IPS-NIHi7 (cell line): Measurements from ENCODE around the gene IER3.

Source experiments
- DNase-seq: peaks from one replicate; pipeline ENCODE4 v3.0.0; 2012; ENCODE audit warnings: mixed read lengths; ENCODE audit errors: extremely low spot score

The IER3 gene

DNA sequence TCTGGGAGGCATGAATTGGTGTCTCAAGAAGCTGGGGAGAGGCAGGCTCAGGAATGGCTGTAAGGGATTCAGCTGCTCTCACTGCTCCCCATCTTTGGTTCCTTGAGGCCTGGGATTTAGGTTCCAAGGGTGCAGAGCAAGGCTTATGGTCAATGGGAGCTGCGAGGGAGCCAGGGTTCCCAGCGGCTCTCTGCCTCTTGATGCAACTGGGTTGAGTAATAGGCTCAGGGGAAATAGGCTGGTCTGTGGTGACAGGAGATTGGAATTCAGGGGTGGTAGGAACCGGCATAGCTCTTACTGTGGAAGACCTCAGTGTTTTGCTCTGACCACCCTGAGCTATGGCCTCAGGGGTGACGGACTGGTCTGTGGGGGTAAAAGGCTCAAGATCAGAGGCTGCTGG is 40.5 kb downstream of the IER3 start:
- DNase-seq: no peak

DNA sequence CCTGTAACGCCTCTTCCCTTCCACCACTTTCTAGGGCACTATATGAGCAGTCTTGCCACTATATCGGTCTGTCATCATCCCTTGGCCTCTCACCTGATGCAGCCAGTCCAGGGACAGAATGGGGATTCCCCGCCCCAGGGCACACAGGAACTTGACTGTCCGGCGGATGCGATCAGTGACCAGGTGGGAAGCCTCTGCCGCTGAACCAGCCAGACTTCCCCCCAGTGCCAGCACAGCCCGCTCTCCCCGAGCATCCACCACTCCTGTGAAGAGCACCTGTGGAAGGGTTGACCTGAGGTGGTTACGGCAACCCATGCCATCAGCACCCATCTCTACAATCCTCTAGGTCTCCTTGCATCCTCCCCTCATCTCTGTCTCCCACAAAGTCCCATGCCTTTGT is 41.3 kb downstream of the IER3 start:
- no peak for DNase-seq

DNA sequence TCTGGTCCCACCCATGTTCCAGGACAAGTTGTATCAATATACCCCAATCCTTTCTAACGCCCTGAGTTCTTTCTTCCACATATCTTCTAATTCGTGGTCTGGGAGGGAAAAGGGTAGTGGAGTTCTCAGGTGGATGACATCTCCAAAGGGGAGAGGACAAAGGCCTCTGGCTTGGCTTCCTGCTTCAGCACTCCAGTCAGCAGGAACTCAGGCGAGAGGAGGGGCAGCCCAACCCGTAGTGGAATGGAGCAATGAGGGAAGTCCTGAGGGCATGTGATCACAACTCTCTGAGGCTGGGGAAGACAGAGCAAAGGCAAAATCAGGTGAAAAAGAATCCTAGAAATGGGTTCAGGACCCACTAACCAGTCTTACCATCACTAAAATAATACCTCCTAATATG is 44.0 kb downstream of the IER3 start:
- DNase-seq: no peak

DNA sequence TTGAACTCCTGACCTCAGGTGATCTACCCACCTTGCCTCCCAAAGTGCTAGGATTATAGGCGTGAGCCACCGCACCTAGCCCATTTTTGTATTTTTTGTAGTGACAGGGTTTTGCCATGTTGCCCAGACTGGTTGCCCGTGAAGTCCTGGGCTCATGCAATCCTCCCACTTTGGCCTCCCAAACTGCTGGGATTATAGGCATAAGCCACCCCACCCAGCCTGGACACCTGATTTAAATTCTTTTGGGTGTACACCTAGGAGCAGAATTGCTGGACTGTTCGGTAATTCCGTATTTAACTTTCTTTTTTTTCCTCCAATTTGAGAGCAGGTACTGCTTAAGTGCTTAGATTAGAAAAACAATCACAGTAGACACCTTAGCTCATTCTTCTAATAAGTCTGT is 47.9 kb downstream of the IER3 start:
- no peak for DNase-seq
